Endothelial cell of hepatic sinusoid (primary cell): ENCODE results near the gene TMEM62.
"Not testable (repeated sequence)": the region's sequence is repeated elsewhere in the genome, so short reads cannot be mapped to it uniquely, and the experiment has no call there.

ENCODE experiments used
- in situ Hi-C: cut with HindIII; loops from 2 replicates; pipeline ENCODE4 v1.10.0; 2017; ENCODE audit warnings: low sequenced_read_pairs

TMEM62 gene

DNA sequence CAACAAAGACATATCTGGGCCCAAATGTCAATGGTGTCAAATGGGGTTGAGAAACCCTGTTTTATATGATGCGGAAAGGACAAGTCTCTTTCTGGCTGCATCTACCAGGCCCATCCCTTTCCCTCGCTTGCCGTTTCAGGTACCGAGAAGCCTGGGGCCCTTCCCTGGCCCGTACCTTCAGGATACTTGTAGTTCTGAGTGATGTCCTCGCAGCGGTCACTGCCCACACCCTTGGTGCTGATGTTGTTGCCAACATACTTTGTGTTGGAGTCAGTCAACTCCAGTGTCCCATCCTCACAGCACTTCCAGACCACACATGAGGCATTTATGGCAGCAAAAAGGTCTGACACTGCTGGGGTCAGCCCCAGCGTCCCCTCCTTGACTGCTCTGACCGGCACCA lies 73.6 kb downstream of the TMEM62 start:
- in situ Hi-C loops: loop anchor here (5.0 kb wide), 1 partner anchor 80 kb away; no protein-coding TSS in a partner anchor

DNA sequence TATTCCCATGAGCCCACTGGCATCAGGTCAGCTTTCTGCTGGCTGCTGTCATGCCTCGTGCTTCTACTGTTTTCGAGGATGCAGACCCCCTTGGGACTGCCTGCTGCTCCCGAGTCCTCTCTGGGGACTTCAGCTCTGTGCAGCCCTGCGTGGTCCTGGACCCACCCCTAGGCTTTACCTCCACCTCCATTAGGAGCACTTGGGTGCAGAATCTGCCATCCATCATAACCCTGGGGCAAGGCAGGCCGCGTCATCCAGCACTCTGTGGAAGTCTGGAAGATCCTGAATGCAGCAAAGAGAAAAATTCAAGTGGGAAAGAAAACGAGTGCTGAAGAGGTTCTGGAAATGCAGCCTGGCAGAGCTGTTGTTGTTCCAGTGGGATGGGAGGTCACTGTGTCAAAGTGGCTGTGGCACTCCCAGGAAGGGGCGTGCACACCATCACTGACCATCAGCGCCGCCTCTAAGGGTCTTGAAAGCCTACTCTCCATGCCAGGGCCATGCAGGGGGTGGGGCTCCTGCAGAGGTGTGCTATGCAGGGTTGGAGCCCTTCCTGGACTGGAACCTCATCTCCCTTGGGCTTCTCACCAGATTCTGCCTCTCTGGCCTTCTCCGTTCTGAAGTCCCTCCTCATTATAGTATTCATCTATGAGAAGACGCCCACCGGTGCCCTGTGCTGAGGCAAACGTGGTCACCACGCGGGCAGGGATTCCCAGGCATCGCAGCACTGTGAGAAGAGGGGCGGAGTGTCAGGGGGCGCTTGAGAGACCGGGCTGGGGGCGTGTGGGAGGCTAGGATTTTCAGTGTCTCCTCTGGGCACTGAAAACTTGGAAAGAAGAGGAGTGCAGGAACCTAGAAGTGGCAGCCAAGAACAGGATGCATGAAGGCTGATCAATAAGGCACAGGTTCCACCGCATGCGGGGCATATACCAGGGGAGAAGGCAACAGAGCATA lies 74.9 kb downstream of the TMEM62 start:
- in situ Hi-C loops: loop anchor here (5.0 kb wide), 1 partner anchor 79 kb away; no protein-coding TSS in a partner anchor

DNA sequence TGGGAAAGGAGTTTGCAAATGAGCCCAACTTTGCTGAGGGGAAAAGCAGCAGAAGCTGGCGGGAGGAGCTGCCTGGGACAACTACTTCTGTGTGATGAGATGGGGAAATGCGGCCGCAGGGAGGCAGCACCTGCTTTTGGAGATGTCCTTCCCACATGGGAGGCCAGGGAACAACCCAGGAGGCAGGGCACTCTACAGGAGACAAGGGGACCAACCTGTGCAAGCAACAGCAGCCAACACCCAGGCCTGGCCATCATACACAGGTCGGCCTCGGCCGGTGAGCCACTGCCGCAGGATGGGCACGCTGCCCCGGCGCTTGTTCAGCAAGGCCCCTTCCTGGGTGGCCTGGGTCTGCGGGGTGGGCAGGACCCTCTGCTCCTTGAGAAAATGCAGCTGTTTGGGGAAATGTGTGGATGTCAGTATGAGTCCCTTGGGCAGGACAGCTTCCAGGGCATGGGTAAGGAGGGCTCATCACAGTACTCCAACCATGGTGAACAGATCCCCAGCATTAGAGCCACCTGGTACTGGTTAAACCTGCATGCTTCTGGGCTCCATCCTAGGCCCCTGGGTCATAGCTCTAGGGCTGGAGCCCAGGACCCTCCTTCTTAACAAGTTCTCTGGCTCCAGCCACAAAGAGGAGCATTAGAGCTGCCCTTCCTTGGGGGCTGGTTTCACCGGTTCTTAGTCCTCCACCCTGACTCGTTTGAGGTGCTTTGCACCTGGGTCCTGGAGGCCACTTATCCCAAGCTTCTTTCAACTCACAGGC lies 75.9 kb downstream of the TMEM62 start:
- in situ Hi-C loops: loop anchor here (5.0 kb wide), 1 partner anchor 78 kb away; no protein-coding TSS in a partner anchor

DNA sequence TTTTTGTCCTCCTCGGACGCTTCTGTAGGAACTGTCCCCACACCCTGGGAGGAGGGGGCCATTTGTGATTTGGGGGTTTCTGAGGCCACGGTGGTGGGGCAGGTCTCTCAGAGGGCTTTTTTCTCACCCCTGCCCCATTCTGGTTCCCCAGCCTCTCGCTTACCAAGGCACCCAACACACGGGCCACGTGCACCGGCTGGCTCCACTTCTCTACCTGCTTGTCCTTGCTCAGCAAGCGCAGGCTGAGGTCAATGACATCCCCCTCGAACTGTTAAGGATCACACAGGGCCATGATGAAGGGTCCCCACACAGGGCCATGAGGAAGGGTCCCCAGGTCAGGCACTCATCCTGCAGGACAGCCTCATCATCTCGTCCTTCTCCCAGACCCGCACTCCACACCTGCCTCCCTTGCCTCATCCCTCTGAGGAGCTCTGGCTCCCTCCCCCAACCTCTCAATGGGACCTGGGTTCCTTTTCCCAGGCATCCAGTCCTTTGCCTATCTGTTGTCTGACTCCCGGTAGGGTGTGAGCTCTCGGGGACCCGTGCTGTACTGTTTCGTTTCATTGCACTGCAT lies 76.9 kb downstream of the TMEM62 start:
- in situ Hi-C loops: no loop called here

DNA sequence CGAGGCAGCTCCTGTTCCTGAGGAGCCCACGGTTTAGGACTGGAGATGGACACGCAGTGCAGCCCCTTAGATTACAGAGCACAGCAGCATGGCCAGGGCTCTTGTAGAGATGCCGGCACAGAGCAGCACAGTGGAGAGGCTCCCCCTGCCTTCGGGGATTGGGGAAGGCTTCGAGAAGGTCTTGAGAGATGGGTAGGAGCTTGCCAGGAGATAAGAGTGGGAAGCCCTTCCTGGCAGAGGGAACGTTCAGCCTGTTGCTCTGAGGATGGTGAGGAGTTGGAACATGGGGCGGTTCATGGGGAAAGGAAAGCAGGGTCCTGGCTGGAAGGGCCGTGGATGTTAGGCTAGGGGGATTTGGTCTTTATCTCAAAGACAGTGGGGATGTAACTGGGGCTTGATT lies 77.4 kb downstream of the TMEM62 start:
- in situ Hi-C loops: no loop called here

DNA sequence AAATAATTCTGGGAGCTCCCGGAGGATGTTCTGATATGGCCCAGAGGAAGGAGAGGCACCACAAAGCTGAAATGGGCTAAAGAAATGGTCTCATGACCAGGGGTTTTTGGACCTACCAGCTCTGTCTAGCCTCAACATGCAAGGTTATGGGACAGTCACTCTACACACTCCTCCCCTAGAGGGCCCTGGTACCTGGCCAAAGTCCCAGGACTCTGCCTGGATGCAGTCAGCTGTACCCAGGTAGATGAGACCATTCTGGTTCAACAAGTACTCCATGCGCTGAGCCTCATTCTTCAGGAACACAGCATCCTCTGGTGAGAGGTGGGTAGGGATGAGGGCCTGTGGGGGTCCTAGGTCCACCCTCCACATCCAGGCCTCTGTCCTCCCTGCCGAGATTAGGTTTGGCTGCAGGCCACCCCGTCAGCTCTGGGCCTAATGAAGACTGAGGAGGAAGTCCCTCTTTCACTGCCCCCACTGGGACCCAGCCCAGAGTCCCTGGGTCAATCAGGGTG lies 77.9 kb downstream of the TMEM62 start:
- in situ Hi-C loops: no loop called here

DNA sequence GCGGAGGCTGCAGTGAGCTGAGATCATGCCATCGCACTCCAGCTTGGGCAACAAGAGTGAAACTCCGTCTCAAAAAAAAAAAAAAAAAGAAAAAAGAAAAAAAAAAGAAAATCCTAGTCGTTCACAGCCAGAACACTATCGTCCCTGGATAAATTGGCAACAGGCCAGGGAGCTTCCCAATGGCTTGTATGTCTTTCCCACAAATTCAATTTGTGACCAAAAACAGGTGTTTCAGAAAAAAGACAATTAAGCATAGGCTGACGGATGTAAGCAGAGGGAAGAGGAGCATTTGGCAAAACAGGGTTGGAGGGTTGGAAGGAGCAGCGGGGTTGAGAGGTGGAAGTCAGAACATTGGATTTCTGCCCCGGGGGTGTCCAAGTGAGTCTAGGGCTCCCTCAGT lies 78.9 kb downstream of the TMEM62 start:
- in situ Hi-C loops: no loop called here

DNA sequence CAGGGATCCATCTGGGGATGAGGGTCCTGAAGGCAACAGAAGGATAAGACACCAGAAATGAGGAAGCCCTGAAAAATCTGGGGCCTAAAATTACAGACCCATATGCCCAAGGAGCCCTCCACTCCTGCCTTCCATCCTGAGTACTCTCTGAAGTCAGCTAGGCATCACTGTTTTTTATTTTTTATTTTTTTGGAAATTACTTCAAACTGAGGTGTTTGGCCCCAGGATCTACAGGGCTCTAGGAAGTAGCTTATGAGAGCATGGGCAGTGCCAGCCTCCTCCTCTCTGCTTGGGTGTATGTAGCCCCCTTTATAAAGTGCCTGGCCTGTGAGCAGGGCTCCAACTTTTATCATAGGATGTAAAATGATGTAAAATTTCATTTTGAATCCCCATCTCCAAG lies 79.6 kb downstream of the TMEM62 start:
- in situ Hi-C loops: no loop called here

DNA sequence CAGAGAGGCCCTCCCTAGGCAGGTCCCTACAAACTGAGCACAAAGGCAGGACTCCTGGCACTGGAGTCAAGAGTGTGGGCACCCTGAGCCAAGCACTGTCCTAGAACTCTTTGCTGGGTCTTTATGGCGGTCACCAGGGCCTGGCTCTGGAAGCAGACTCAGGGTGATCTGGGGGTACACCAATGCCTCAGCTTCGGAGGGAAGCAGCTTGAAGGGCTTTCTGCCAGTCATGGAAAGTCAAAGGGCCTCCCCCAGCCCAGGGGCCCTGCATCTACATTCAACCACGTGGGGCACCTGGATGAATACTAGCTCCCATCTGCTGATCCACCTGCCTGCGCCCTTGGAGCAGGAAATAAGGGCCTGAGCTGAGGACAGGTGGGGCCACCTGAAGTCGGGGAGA lies 80.1 kb downstream of the TMEM62 start:
- in situ Hi-C loops: no loop called here

DNA sequence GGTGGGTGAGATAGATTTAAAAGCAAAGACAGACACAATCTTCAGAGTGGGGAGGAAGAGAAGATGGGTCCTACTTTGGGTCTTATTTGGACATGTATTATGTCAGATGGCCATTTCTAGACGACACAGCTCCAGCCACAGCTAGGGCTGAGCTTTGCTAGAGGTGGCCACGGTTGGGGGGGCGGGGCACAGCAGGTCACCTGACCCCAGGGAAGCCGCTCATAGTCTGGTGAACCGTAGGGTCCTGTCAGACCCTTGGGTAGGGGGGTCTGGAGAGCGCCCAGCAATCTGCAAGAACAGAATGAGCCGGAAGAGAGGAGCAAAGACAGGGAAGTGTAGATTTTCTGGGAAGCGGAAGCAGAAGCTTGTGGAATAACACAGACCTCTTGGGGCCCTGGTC lies 80.8 kb downstream of the TMEM62 start:
- in situ Hi-C loops: no loop called here

DNA sequence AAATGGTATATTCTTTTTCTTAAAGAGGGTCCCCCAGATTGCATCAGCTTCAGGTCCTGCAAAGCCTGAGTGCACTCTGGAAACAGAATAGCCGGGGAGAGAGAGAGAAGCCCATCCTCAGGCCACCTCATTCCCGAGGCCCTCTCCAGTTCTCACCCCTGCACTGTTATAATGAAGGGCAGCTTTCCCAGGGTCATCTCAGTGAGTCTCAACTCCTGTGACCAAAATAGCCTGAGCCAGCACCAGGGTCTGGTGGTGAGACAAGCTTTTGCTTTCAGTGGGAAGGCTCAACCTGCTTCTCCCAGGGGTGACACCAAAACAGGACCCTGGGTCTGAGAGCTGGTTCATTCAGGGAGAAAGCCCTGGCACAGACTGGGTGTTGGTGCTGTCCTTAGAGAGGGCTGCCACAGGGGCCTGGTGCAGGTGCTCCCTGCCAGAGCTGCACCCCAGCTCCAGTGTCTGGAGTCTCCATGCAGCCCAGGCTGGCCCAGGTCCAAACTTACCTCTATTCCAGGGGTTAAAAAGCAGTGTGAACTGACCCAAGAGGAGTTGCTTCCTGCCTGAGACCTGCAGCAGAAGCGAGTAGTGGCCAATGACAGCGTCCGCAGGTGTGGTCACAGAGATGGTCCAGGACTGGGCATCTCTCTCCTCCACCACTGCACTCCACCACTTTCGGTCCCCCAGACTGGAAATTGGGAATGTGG lies 81.4 kb downstream of the TMEM62 start:
- in situ Hi-C loops: no loop called here

DNA sequence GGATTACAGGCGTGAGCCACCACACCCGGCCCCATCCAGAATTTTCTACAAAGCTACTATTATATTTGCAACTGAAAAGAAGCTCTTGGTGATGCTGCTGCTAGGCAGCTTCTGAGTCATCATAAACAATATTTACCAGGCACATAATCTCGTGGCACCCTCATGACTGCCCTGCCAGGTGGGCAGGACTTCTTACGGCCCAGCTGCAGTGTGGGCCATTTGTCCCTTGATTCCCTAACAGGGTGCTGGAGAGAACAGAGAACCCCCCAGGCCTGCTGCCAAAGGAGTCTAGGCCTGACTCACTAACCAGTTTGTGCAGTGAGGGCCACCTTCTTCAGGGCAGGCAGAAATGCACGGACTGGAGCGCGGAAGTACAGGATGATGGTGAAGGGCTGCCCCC lies 82.6 kb downstream of the TMEM62 start:
- in situ Hi-C loops: no loop called here

DNA sequence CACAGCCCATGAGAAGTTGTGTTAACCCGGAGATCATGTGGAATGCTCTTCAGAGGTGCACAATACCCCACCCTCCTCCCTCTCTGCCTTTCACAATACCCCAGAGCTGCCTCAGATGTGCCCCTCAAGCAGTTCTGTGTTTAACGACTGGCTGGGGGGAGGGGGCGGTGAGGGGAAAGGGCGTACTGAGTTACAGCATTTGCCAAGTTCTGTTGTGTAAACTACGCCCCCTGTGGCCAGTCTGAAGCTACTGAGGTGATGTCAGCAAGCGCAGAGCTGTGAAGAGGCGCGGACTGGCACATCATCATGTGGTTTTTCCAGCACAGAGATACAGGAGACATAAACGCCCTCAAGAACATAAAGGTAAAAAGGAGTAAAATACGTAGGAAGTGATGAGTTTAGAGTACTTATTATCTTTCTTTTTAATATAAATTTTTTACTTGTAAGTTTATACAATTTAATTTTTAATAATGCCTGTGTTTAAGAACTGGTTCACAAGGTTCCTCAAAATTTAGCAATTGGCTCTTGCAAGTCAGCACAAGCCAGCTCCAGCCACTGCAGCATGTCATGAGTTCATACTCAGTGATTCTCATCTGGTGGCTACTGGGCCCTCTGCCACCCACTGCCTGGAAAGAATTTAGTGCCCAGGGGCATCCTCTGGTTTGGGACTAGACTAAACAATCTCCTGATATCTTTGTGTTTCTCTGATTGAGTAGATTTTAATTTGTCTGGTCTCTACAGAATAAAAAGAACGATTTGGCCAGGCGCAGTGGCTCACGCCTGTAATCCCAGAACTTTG lies 85.7 kb downstream of the TMEM62 start:
- in situ Hi-C loops: no loop called here

DNA sequence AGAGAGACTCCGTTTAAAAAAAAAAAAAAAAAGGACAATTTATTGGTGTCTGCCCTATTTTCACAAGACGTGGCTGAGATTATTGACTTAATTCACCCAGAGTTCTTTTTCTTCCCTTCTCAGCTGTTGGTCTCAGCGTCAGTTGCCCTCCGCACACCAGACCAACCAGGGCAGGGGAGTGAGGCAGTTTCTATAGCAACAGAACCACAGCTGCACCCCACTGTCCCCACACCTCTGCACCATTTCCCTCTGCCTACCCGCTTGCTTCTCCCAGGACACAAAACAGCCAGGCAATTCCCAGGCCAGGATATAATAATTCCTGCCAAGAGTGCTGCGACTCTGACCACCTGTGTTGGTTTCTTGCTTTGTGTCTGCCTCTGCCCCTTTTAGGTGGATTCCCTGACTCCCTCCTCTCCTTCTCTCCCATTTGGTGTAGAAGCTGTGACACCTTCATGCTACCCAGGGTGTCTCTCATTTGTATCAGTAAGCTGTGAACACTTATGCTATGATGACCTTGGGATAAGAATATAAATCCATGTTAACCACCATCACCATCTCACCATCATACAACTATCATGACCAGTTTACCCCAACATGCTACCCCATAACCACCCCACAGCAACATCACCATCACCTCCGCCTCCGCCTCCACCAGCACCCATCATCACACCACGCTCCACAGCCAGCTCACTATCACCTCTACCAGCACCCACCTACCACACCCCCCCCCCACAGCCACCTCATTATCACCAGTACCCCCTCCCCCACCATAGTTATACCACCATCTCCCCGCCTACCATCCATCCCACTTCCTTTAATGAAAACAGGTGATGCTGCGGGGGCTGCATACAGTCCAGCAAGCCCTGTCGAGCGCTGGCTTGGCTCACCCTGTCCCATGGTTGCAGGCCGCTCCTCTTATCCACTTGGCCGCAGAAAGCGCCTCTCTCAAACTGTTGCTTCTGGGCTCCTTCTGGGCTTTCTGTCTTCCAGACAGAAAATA lies 86.8 kb downstream of the TMEM62 start:
- in situ Hi-C loops: no loop called here

DNA sequence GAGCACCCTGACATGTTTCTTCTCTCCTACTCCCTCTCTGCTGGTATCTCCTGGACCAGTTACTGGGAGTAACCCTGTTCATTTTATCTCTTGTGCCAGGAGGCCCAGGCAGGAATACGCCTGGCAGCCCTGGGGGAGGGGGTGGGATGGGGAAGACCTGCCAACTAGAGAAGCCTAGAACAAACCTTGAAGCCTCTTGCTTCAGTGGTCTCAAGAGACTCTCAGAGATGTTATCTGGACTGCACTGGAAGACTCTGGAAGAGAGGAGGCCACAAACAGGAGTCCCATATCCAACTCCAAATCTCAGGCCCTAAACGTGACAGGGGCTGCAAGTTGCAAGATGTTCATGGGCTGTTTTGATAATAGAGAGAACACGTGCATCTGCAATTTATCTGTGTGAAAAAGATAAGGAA lies 87.6 kb downstream of the TMEM62 start, which contains the start of gene EPB42:
Gene EPB42 (minus strand): TSS at position 28 of the 413 bp plus-strand sequence. CDS start 193 bp downstream, outside the sequence.
- in situ Hi-C loops: no loop called here

DNA sequence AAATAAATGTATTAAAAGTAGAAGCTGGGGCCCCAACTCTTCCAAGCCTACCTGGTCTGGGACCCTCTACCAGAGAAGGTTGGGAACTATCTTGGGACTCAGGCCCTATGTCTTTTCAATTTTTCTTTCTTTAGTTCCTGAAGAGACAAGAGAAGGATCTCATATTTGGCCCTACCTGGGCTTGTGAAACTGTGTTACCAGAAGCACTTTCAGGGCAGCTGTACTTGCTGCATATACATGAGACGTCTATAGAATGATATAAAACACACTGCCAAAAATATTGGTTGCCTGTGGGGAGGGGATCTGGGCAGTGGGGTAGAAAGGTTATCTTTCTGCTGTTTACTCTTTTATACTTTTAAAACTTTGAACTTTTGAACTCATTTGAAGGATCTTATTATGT lies 88.0 kb downstream of the TMEM62 start:
- in situ Hi-C loops: no loop called here

DNA sequence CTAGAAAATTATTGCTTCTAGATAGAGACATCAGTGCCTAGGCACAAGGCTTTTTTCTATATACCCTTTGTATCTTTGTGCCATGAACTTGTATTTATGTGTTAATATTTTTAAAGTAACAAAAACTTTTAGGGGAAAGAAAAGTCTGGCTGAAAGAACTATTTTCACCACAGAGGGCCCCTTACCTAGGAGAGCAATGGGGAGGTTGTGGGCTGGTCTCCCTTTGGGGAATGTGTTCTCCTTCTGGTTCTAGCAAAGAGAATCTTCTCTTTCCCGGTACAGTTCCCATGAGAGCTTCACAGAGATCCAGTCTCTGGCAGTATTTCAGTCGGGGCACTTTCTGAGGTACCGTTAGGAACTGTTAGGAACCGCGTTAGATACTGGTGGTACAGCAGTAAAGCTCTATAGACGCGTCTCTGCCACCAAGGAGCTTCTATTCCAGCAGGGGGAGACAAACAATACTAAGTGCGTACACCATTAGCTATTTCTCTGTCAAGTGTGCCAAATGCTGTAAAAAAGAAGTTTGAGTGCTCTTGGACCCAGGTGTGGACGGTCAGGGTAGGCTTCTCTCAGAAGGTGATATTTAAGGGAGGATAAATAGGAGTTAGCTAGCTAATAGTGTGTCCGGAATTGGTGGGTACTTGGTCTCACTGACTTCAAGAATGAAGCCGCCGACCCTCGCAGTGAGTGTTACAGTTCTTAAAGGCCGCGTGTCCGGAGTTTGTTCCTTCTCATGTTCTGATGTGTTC lies 92.0 kb downstream of the TMEM62 start:
- in situ Hi-C loops: no loop called here

DNA sequence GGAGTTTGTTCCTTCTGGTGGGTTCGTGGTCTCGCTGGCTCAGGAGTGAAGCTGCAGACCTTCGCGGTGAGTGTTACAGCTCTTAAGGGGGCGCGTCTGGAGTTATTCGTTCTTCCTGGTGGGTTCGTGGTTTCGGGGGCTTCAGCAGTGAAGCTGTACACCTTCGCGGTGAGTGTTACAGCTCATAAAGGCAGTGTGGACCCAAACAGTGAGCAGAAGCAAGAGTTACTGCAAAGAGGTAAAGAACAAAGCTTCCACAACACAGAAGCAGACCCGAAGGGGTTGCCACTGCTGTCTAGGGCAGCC lies 92.5 kb downstream of the TMEM62 start:
- in situ Hi-C loops: not testable (repeated sequence)
